Mesodermal cell (in vitro differentiated cells): ENCODE results near the gene SNRPA1.

ENCODE experiments used
- H3K27ac ChIP-seq: 2 replicates; pipeline ENCODE4 v1.7.0; 2013; ENCODE audit warnings: mild to moderate bottlenecking, low read depth, low read length, moderate library complexity; ENCODE audit not compliant: severe bottlenecking
- H3K36me3 ChIP-seq: 2 replicates; pipeline ENCODE4 v1.7.1; 2013; ENCODE audit warnings: mild to moderate bottlenecking, low read length, moderate library complexity; ENCODE audit not compliant: control insufficient read depth, insufficient read depth
- H3K4me1 ChIP-seq: one replicate; pipeline ENCODE4 v1.7.1; 2013; ENCODE audit warnings: mild to moderate bottlenecking, low read length; ENCODE audit not compliant: insufficient read depth, control insufficient read depth, poor library complexity, severe bottlenecking
- H3K4me3 ChIP-seq: 2 replicates; pipeline ENCODE4 v1.7.0; 2013; ENCODE audit warnings: low read length, control low read depth, mild to moderate bottlenecking; ENCODE audit not compliant: insufficient read depth, poor library complexity, severe bottlenecking; ENCODE audit errors: extremely low read depth
- H3K9me3 ChIP-seq: 2 replicates; pipeline ENCODE4 v1.7.1; 2013; ENCODE audit warnings: mild to moderate bottlenecking, low read length, moderate library complexity; ENCODE audit not compliant: control insufficient read depth
- WGBS, 2 experiments: methylation state at CpG; one replicate each; pipeline ENCODE4 v1.1.5; 2013; ENCODE audit warnings: missing lambda C conversion rate in 2 of 2; ENCODE audit not compliant: insufficient coverage in 2 of 2; 5-methylcytosine and 5-hydroxymethylcytosine counted together

The SNRPA1 gene

DNA sequence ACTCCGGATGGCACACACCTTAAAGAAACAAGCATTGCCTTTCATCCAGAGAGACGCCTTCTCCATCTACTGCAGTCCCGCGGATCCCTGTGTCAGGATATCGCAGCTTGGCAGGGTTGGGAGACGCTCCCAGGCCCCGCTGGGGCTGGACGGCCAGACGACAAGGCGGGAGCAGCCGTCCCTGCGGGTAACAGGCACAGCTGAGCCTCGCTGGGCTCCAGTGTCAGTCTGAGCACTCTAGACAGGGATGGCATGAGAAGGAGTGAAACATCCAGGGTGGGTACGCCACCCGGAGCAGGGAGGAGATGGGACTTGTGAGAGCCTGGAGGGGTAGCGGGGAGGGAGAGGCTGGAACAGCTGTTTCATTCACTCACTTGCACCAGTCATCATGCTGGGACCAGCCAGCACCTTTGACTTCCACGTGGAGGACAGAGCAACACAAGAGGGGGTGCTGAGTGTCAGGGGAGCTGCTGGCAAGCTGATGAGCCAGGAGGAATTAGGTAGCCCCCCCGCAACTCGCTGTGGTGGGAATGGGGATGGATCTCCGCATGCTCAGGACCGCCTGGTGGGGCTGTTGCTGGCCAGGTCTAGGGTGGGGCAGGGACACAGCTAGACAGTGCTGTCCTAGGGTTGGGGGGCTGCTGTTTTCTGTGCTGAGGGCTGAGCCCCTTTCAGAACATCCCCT, 31.6 kb upstream of the SNRPA1 start:
- 79 to 95% methylated on average over 14 to 19 of the region's 21 CpGs for WGBS, 2 experiments
- Histone ChIP-seq H3K4me3 (no peak overlapping the region), H3K4me1 (no peaks in the 10 kb centered on the region), H3K27ac (no peak overlapping the region), H3K9me3 (no peaks in the 10 kb centered on the region), H3K36me3 (no peaks in the 10 kb centered on the region)

DNA sequence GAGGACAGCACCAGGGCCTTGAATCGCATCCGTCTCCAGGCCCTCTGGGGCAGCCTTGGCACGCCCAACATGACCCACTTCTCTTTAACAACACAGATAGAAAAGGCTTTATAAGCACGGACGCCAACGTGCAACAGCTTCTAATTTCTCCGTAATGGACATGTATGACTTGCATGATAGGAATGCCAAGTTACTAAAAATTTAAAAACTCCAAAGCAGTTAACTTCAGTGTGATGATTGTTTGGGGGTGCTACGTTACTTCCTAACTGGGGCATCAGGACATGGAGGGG, 30.9 kb upstream of the SNRPA1 start:
- Histone ChIP-seq H3K27ac (no peak overlapping the region), H3K36me3 (no peaks in the 10 kb centered on the region), H3K4me3 (no peak overlapping the region), H3K9me3 (no peaks in the 10 kb centered on the region), H3K4me1 (no peaks in the 10 kb centered on the region)
- 95 to 97% methylated on average over 5 to 8 of the region's 8 CpGs for WGBS, 2 experiments

DNA sequence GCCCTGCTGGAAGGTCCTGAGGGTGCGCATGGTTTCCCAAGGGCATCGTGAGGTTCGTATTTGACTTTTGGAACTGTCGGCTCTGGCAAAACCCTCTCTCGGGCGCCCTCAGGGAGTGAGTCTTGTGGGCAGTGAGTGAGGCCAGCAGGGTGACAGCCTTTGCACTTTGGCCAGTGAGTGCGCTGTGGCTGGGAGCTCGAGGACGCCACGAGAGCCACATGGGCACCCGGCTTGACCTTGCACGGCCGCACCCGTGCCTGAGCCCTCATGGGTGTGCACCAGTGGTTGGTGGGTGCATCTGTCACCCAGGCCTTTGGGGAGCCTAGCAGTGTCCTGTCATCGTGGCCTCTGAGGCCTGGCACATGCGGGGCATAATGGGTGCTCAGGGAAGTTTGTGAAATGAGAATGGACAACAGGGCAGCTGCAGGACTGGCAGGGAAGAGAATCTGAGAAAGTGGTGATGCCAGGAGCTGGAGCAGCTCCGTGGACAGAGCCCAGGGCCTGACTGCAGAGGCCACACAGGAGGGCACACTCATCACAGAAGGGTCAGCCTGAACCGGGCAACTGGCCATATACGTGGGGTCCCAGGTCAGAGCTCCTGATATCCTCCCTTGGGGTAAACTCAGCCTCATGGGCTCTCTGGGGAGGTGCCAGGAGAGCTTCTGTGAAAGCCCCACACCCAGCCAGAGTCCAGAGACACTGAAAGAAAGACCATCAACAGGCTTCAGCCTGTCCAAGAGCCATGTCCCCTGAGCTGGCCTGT, 30.4 kb upstream of the SNRPA1 start:
- H3K4me1 ChIP-seq = no peaks in the 10 kb centered on the region
- WGBS, 2 experiments = 89 to 94% methylated on average over 13 to 19 of the region's 19 CpGs
- H3K9me3 ChIP-seq = no peaks in the 10 kb centered on the region
- H3K27ac ChIP-seq = no peak overlapping the region
- no peaks in the 10 kb centered on the region for H3K36me3 ChIP-seq
- H3K4me3 ChIP-seq = no peak overlapping the region

DNA sequence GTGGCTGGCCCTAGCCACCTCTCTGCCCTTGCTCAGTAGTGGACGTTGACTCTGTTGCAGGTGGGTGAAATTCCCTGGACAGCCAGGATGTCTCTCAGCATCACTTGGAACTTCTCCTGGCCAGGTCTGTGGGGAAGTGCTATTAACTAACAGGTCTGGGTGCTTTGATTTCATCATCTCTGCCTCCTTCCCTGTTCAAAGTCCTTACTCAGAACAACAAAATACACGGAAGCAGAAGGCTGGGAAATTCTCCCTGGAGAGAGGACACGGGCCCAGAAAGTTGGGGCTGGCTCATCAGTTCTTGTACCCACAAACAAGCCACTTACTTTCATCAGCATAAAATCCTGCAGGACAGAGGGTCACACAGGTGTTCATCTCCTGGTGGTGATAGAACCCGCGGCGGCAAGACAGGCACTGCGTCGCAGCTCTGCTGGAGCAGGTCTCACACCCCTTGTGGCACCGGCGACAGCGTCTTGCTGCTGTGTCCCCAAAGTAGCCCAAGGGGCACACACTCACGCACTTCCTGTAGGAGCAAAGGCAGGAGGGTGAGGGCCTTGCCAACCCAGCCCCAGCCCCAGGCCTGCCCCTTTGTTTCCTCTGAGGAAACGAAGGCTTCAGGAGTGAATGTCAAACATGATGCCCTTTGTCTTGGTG, 29.6 kb upstream of the SNRPA1 start:
- H3K27ac ChIP-seq = no peak overlapping the region
- WGBS, 2 experiments = 90 to 92% methylated on average over 11 to 13 of the region's 13 CpGs

DNA sequence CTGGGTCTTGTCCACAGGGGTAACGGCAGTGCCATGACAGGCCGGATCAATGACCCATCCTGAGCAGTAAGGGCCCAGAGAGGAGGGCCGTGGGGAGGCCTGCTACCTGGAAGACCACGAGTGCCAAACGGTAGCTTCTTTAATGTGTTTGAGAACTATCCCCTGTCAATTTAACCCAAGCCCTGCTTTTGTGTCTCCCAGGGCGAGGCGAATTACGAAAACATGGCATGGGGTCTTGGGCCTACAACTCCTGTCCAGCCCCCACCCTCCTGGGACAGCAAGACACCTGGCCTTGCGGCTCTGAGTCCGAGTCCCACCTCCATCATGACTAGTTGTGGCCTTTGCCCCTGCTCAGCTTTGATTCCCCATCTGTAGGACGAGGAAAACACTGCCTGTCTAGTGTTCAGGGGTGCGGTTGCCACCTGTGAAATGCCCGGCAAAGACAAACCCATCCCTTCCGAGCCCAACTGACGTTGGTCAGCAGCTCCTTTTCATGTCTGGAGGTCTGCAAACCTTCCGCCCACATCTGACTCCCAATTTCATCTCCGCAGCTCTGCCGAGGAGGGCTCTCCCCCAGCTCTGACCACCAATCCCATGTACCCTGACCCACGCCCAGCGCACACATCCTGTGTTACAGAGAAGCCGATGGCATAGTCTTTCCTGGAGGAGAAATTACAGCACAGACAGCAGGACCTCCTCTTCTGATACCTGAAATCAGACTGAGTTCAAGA, 28.9 kb upstream of the SNRPA1 start:
- WGBS, 2 experiments = 91 to 92% methylated on average over 19 to 21 of the region's 21 CpGs
- no peak overlapping the region for H3K4me3 ChIP-seq
- H3K27ac ChIP-seq = no peak overlapping the region
- H3K36me3 ChIP-seq = no peaks in the 10 kb centered on the region
- no peaks in the 10 kb centered on the region for H3K4me1 ChIP-seq
- no peaks in the 10 kb centered on the region for H3K9me3 ChIP-seq

More for the DNA sequence above, 29.6 kb upstream of the SNRPA1 start:
- H3K36me3 ChIP-seq = no peaks in the 10 kb centered on the region
- H3K4me1 ChIP-seq = no peaks in the 10 kb centered on the region
- no peak overlapping the region for H3K4me3 ChIP-seq
- no peaks in the 10 kb centered on the region for H3K9me3 ChIP-seq

DNA sequence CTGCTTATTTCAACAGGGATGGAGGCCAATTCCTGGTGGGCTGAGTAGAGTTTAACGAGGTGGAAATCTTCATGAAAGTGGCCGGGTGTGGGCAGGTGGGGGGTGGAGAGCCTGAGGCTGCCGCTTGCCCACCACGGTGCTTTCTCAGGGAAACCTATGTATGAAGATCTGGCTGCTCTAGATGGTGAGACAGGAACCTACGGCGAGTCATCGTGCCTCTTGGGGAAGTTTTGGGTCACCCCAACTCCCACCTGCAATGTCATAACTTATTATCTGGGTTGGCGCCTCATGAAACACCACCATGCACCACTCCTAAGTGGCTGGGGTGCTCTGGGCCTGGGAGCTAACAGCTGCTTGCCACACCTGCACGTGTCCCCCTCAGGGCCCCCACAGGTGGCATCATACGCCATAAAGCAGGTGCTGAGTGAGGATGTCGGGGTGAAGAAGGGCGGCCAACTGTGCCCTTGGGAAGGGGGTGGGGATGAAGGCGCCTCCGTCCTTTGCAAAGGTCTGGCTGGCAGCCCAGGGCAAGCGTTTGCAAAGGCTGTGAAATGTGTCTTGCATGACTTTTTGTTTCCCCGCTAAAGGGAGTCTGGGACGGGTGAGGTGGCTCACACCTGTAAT, 27.9 kb upstream of the SNRPA1 start:
- H3K4me1 ChIP-seq = no peaks in the 10 kb centered on the region
- H3K36me3 ChIP-seq = no peaks in the 10 kb centered on the region
- H3K27ac ChIP-seq = no peak overlapping the region
- no peaks in the 10 kb centered on the region for H3K9me3 ChIP-seq
- H3K4me3 ChIP-seq = no peak overlapping the region
- 95 to 98% methylated on average over 15 to 16 of the region's 17 CpGs for WGBS, 2 experiments

DNA sequence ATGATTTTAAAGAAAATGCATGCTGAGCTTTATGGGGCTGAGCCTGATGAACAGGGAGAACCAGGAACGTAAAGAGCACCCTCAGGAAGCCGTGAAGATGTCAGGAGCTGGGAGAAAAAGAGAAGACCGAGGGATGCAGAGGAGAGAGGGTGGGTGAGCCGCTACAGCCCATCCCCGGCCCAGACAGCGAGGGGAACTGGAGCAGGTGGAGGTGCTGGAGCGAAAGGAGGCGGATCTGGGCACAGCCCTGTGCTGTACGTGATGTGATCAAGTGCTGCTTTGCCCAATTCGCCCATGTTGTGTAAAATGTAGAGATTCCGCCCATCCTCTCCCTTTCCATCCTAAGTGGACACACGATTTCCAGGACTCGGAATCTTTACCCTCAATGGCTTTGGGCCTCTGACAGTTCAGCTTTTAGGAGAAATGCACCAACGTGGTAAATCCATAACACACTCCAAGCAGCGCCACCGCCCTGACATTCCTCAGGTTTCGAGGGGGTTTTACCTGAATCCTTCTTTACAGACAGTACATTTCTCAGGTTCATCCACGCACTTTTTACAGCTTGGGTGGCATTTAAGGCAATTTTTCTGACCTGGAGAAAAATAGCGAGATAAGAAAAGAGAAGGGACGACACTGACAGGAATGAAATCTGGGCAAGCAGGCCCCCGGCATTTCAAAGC, 27.1 kb upstream of the SNRPA1 start:
- H3K9me3 ChIP-seq = no peaks in the 10 kb centered on the region
- no peaks in the 10 kb centered on the region for H3K36me3 ChIP-seq
- no peak overlapping the region for H3K4me3 ChIP-seq
- H3K27ac ChIP-seq = no peak overlapping the region
- no peaks in the 10 kb centered on the region for H3K4me1 ChIP-seq
- WGBS, 2 experiments = 91 to 92% methylated on average over 16 of the region's 21 CpGs

DNA sequence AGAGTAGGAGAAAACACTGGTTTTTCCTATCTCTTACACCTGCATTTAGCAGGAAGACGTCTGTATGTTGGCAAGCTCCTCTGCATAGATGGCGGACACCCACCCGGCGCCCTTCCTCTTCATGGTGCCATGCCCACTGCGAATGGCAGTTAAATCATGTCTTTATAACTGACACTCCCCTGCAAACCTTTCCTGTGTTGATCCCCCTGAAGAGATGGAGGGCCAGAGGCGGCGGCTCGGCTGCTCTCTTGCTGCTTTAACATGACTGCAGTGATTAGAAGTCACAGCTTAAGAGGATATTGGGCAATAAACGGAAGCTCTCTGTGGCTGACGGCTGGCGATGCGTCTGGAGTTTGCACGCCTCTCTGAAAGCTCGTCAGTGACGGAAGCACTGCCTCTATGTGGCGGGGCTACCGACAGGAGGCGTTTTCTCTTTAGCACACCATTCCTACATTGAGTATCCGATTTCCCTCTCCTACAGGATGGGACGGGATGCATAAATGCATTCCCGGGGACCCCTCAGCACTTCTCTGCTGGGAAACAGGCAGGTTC, 25.5 kb upstream of the SNRPA1 start:
- Histone ChIP-seq H3K36me3 (no peaks in the 10 kb centered on the region), H3K4me3 (no peak overlapping the region), H3K4me1 (no peaks in the 10 kb centered on the region), H3K9me3 (no peaks in the 10 kb centered on the region), H3K27ac (no peak overlapping the region)
- 77 to 88% methylated on average over 21 of the region's 21 CpGs for WGBS, 2 experiments

DNA sequence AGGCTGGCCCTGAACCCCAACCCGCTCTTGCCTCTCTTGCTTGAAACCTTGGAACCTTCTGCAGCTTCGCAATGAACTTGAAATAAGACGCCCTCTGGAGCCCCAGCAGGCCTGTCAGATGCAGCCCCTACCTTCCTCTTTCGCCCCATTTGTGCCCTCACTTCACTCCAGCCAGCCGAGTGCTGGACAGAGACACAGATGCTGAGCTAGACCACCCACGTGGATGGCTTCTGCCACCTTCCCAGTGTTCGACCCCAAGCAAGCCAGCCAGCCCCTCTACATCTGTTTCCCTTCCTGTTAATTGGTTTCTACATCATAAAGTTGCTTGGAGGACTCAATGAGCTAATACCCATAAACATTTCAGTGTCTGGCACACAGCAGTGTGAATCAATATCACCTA, 23.8 kb upstream of the SNRPA1 start:
- Histone ChIP-seq H3K36me3 (no peaks in the 10 kb centered on the region), H3K9me3 (no peaks in the 10 kb centered on the region), H3K4me3 (no peak overlapping the region), H3K27ac (no peak overlapping the region), H3K4me1 (no peaks in the 10 kb centered on the region)
- WGBS, 2 experiments = 62 to 89% methylated on average over 5 to 6 of the region's 7 CpGs
